ENCODE data around the gene SPAG17. TPM values are rescaled to one million over a fixed set of nuclear protein-coding genes. Genes with fewer than 3 reads are reported as not detected.
A peak's percentile ranks its signal among the peaks of the same experiment; 100 is the strongest.

SPAG17 gene
- total RNA-seq, 1 experiment from 2014 or later: not detected

GRCh38 chr1:118209648-118210047, 24.6 kb upstream of the SPAG17 start:
- no peak for TF ChIP-seq CTCF (IDR thresholded peaks at IDR 0.05; ENCODE audit: unreplicated experiment)
- CTCF ChIA-PET: interaction anchor here (0.6 to 1.0 kb wide), 3 partner anchors 9 to 328 kb away, joined by 3 read pairs; no protein-coding TSS in a partner anchor
- H3K4me1 Mint-ChIP-seq (ENCODE audit: insufficient read depth, unreplicated experiment): peaks cover 29% of the 10 kb centered on the region
- peak overlapping the region; percentile 28 for H3K4me3 Mint-ChIP-seq (ENCODE audit: unreplicated experiment)
- intact Hi-C loops (cut with micrococcal nuclease): loop anchor here (5.0 kb wide), 1 partner anchor 52 kb away; no protein-coding TSS in a partner anchor
- peak overlapping the region; percentile 87 for H3K27ac Mint-ChIP-seq (ENCODE audit: low read depth, unreplicated experiment)
- BruUV-seq (replicated peaks): no TSS peak
- no peaks in the 10 kb centered on the region for H3K9me3 Mint-ChIP-seq (ENCODE audit: unreplicated experiment)
- H3K36me3 Mint-ChIP-seq (ENCODE audit: insufficient read depth, unreplicated experiment): no peaks in the 10 kb centered on the region
- POLR2A ChIA-PET: interaction anchor here (0.7 to 2.2 kb wide), 6 partner anchors 11 to 871 kb away, joined by 3 to 14 read pairs (median 3); no protein-coding TSS in a partner anchor
- no peaks in the 10 kb centered on the region for H3K27me3 Mint-ChIP-seq (ENCODE audit: insufficient read depth, unreplicated experiment)
- peak; percentile 96 for DNase-seq (ENCODE audit: unreplicated experiment)

- POLR2A ChIA-PET: interaction anchor here (0.7 to 1.0 kb wide), 4 partner anchors 8 to 801 kb away, joined by 3 read pairs; no protein-coding TSS in a partner anchor
- DNase-seq (ENCODE audit: unreplicated experiment): no peak
- no peak for TF ChIP-seq CTCF (IDR thresholded peaks at IDR 0.05; ENCODE audit: unreplicated experiment)
- no peak overlapping the region for H3K27ac Mint-ChIP-seq (ENCODE audit: low read depth, unreplicated experiment)
- H3K4me3 Mint-ChIP-seq (ENCODE audit: unreplicated experiment): no peak overlapping the region
- BruUV-seq (replicated peaks): no TSS peak
- H3K27me3 Mint-ChIP-seq (ENCODE audit: insufficient read depth, unreplicated experiment): no peaks in the 10 kb centered on the region
- H3K9me3 Mint-ChIP-seq (ENCODE audit: unreplicated experiment): no peaks in the 10 kb centered on the region
- intact Hi-C loops (cut with micrococcal nuclease): loop anchor here (5.0 kb wide), 1 partner anchor 50 kb away; no protein-coding TSS in a partner anchor
- CTCF ChIA-PET: interaction anchor here (0.5 to 0.9 kb wide), 3 partner anchors 12 to 510 kb away, joined by 3 to 4 read pairs (median 3); no protein-coding TSS in a partner anchor
- H3K36me3 Mint-ChIP-seq (ENCODE audit: insufficient read depth, unreplicated experiment): no peaks in the 10 kb centered on the region
- peaks cover 36% of the 10 kb centered on the region for H3K4me1 Mint-ChIP-seq (ENCODE audit: insufficient read depth, unreplicated experiment)
Observed at GRCh38 chr1:118206966-118207365, 21.9 kb upstream of the SPAG17 start.

GRCh38 chr1:118204648-118205047, 19.6 kb upstream of the SPAG17 start:
- BruUV-seq (replicated peaks): no TSS peak
- intact Hi-C loops (cut with micrococcal nuclease): loop anchor here (5.0 kb wide), 1 partner anchor 47 kb away; no protein-coding TSS in a partner anchor
- POLR2A ChIA-PET: interaction anchor here (1.1 to 1.3 kb wide), 2 partner anchors 9 to 190 kb away, joined by 4 to 5 read pairs; no protein-coding TSS in a partner anchor
- H3K4me3 Mint-ChIP-seq (ENCODE audit: unreplicated experiment): no peak overlapping the region
- CTCF ChIA-PET: no interaction called here
- no peaks in the 10 kb centered on the region for H3K36me3 Mint-ChIP-seq (ENCODE audit: insufficient read depth, unreplicated experiment)
- DNase-seq (ENCODE audit: unreplicated experiment): peak; percentile 44
- TF ChIP-seq CTCF (IDR thresholded peaks at IDR 0.05; ENCODE audit: unreplicated experiment): no peak
- no peaks in the 10 kb centered on the region for H3K9me3 Mint-ChIP-seq (ENCODE audit: unreplicated experiment)
- H3K4me1 Mint-ChIP-seq (ENCODE audit: insufficient read depth, unreplicated experiment): peaks cover 25% of the 10 kb centered on the region
- H3K27me3 Mint-ChIP-seq (ENCODE audit: insufficient read depth, unreplicated experiment): no peaks in the 10 kb centered on the region
- H3K27ac Mint-ChIP-seq (ENCODE audit: low read depth, unreplicated experiment): peak overlapping the region; percentile 68

- ChIA-PET CTCF (interaction anchor here (1.2 kb wide), 1 partner anchor 44 kb away, joined by 5 read pairs; no protein-coding TSS in a partner anchor), POLR2A (interaction anchor here (0.6 to 1.3 kb wide), 4 partner anchors 8 to 1110 kb away, joined by 3 to 5 read pairs (median 4); partner anchors contain the start of gene WARS2)
- Mint-ChIP-seq H3K4me1 (ENCODE audit: insufficient read depth, unreplicated experiment) (peaks cover 20% of the 10 kb centered on the region), H3K9me3 (ENCODE audit: unreplicated experiment) (no peaks in the 10 kb centered on the region), H3K4me3 (ENCODE audit: unreplicated experiment) (no peak overlapping the region), H3K27ac (ENCODE audit: low read depth, unreplicated experiment) (peak overlapping the region; percentile 68), H3K36me3 (ENCODE audit: insufficient read depth, unreplicated experiment) (no peaks in the 10 kb centered on the region), H3K27me3 (ENCODE audit: insufficient read depth, unreplicated experiment) (no peaks in the 10 kb centered on the region)
- no peak for TF ChIP-seq CTCF (IDR thresholded peaks at IDR 0.05; ENCODE audit: unreplicated experiment)
- BruUV-seq (replicated peaks): no TSS peak
- DNase-seq (ENCODE audit: unreplicated experiment): peak; percentile 26
- intact Hi-C loops (cut with micrococcal nuclease): no loop called here
Observed at GRCh38 chr1:118204105-118204504, 19.1 kb upstream of the SPAG17 start.

All from MCF 10A (cell line).